Stimulated activated CD4-positive, alpha-beta T cell treated with anti-CD3 and anti-CD28 coated beads, TNF-alpha, amount 100 ng/mL, for 4 hours (primary cell): ENCODE data around the gene SNX22.

Experiments used
- DNase-seq, 3 experiments: peaks; one replicate each; pipeline ENCODE4 v3.0.0-alpha.2; 2020; ENCODE audit warnings: low read depth in 3 of 3

The SNX22 gene

DNA sequence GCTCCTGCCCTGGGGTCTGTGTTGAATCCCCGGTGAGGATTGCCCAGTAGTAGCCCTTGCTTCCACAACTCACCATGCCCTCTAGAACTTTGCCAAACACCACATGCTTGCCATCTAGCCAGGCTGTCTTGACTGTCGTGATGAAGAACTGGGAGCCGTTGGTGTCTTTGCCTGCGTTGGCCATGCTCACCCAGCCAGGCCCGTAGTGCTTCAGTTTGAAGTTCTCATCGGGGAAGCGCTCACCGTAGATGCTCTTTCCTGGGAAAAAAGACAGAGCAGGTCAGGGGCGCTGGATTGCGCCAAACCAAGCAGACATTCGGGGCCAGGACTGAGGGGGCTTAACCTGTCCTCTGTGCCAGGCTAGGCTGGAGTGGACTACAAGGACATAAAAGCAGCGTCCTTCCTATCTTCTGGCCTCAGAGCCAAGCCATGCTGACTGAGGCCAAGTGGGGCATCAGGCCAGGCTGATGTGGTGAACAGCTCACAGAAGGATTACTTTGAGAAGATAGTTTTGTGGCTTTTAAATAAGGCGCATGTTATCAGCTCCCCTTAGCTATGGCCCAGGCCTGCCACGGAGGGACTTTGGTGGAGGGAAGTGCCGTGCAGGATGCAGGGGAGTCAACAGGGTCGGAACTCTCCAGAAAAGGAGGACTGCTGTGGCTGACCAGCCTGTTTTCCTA lies 5.3 kb downstream of the SNX22 start:
- no peak for DNase-seq

DNA sequence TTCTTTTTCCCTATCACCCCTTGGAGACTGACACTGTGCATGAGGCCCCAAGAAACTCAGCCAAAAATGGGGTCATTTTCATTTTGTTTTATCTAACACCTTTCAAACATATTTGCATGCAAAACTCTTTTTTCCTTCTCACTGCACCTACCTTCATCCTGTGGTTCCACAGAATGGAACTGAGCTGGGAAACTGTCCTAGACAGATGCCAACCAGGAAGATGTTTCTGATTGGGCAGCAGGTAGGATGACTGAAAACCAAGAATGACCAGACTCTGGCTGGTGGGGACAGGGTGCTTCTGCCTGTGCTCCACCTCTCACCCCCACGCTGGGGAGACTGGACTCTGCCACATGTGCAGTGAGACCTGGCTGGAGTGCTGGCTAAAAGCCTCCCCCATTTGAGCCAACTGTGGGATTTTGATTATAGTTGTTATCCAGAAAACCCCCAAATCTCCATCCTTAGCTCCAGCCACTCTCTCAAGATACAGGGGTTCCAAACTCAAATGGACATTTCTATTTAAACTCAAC lies 6.1 kb downstream of the SNX22 start:
- no peak for DNase-seq

DNA sequence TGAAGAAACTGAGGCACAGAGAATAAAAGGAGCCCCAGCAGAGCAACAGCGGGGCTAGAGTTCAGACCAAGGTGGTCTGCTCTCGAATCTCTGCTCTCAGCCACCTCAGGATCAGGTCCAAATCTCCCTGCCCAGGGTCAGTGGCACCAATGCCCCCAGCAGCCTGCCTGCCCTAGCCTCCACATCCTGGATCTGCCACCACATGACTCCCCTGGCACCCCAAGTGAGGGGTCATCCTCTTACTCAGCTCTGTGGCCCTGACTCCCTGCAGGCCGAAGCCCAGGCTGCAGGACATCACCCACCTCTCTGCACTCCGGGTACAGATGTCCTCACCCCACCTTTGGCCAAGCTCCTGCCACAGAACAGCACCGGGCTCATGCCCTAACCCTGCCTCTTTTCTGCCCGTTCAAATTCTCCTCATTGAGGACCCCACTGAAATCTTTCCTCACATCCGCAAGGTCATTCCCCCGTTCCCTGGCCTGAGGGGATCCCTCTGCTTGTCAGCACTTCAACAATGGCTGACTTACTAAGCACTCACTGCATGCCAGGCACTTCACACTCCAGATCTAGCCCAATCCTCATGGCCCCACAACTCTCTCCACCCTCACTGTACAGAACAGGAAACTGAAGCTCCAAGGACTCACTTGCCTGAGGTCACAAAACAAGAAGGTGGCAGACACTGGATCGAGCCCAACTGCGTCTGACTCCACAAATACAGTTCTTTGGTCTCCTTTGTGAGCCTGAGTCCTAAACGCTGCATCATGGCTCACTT lies 7.0 kb downstream of the SNX22 start:
- DNase-seq = no peak

DNA sequence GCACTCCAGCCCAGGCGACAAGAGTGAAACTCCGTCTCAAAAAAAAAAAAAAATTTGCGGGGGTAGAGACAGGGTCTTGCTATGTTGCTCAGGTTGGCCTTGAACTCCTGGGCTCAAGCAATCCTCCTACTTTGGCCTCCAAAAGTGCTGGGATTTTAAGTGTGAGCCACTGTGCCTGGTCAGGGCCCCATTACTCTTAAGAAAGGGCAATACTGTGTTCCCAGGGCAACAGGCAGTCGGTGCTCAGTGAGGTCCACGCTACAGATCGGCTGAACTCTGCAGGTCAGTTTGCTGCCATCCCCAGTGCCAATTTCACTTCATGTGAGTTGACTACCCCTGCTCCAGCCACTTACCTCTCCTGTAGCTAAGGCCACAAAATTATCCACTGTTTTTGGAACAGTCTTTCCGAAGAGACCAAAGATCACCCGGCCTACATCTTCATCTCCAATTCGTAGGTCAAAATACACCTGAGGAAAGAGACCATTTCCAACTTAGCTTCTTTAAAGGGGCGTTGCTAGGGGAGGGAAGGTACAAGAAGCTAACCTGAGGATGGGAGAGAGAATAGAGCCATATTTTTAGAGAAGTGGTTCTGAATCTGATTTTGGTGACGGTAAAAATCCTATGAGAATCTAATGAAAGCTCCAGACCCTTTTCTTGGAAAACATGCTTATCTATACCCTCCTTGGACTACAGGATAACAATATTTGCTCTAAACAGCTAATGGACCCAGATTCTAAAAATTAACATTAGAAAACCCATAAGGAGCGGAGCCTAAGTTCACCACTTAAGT lies 10.4 kb downstream of the SNX22 start:
- DNase-seq = no peak

DNA sequence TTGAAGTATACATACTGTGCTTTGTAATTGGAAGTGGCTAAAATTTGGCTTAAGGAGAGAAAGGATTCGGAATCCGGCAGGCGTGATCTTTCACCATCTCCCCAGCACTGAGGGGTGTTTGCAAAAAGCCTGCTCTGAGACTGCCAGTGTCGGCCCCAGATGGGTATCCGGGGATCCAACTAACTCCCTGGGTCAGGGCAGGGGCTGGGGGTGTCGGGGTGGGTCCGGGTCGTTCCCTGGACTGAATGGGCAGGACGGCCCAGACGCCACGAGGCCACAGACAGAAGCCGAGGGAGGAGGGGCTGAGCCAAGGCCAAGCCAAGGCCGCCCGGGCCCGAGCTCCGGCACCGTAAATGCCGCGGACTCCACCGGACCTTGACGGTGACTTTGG lies 10.9 kb downstream of the SNX22 start:
- DNase-seq = no peak

DNA sequence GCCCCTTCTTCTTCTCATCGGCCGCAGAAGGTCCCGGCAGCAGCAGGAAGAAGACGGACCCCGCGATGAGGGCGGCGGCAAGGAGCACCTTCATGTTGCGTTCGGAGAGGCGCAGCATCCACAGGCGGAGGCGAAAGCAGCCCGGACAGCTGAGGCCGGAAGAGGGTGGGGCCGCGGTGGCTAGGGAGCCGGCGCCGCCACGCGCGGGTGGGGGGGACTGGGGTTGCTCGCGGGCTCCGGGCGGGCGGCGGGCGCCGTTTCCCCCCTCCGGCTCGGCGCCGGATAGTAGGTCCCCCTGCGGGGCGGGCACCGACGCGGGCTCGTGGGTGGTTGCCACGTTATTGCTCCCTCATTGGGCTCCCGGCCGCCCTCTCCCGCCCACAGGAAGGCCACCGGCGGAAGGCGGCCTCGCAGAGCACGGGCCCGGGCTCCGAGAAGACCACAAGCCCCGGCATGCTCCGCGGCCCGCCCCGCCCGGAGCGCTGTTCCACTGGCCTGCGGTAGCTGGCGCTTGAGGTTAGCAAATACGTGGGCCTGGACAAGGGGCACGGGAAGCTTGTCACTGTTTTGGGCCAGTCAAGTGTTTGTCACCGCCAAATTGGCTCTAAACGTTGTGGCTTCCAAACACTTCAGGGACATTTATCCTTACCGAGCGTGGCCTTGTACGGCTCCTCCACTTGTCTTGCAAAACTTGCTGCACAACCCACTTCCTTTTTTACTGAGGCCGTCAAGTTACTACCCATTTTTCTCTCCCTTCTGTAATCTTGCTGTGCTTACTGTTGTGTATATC lies 11.5 kb downstream of the SNX22 start, which contains the start of gene PPIB:
Gene PPIB (minus strand): TSS at position 154 of the 790 bp plus-strand sequence. CDS start 36 bp downstream, at position 118.
- peak; percentile 93 to 94 (median 93) for DNase-seq

DNA sequence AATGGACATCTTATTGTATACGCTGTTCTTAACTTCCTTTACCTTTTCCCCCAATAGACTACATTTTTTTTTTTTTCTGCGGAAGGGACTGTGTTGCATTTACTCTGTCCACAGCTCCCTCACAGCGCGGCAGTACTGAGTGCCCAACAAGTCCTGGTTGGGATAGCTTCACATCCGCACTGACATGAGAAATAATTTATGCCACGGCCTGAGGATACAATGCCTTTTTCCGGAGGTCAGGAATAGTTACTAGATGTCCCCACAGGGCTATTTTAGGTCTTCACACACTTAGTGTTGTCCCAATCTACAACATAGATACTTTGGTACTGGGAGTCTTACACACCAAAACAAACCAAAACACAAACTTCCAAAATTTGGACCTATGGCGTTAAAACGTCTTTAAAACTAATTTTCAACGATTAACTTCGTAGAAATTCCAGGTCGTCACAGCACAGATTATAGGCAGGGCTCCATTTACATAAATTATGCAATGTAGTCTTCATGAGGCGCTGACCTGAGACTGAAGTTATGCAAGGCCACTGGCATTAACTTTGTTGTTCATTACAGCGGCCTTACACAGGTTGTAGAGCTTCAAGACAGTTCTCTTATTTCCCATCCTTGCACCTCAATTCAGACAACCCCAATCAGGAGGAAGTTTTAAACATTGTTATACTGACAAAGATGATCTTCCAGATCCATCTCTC lies 12.3 kb downstream of the SNX22 start:
- DNase-seq = no peak

DNA sequence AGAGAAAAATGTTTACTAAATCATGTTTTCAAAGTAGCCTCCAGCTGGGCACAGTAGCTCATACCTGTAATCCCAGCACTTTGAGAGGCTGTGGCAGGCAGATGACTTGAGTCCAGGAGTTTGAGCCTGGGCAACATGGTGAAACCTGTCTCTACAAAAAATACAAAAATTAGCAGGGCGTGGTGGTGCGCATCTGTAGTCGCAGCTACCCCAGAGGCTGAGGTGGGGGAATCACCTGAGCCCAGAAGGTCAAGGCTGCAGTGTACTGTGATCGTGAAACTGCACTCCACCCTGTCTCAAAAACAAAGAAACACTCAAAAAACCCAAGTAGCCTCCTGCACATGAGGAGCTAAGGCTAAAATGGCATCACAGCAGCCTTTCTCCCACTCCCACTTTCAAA lies 12.9 kb downstream of the SNX22 start:
- DNase-seq = no peak

DNA sequence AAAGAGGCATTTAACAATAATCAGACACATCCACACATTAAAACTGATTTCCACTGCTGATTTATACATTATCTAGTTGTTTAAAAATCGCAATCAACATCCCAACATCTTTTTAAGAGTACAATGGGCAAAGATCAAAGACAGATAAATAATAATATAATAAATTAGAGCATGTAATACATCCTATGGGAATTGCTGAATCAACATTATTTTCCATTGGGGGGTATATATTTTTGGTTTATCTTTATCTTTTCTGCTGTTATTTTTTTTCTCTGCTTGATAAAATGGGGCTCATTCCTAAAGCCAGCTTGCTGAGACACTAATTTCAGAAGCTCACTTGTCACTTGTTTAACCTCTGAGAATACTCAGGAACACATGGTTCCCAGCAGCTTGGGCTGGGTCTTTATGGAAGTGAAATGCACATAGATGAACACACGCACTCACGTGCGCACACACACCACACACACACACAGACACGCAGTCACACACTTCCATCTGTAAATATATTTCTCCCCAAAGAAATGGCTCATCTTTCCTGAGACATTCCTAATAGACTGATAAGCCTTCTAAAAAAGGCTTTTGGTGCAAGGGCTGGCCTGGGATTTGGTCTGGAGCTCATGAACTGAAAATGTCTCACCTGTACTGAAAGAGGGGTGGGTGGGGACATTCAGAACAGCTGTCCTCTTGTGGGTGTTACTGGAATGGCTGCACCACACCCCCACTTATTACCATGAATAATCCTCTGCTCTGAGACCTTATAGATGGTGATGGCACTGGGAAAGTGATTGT lies 14.8 kb downstream of the SNX22 start:
- DNase-seq = no peak

DNA sequence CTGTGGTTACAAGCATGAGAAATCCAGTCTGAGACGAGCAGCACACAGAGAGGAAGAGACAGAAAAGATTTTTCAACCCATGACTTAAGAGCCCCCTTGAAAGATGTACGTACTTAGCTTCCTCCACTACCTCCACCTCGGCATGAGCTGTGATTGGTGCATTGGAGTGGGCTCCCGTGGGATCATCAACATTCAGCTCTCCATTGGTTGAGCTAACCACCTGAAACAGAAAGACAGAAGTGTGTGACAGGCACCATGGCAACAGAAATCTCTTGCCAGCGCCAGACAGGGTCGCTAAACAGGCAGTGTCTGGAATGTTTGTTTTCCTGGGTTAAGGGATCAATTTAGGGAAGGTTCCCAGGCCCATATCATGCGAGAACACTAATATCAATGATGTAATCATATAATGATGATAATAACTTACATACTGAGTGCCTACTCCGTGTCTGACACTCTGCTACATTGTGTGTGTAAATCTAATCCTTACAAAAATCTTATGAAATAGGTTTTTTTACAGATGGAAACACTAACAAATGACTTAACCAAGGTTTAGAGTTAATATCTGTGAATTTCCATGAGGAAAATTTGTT lies 28.8 kb downstream of the SNX22 start:
- DNase-seq = no peak

DNA sequence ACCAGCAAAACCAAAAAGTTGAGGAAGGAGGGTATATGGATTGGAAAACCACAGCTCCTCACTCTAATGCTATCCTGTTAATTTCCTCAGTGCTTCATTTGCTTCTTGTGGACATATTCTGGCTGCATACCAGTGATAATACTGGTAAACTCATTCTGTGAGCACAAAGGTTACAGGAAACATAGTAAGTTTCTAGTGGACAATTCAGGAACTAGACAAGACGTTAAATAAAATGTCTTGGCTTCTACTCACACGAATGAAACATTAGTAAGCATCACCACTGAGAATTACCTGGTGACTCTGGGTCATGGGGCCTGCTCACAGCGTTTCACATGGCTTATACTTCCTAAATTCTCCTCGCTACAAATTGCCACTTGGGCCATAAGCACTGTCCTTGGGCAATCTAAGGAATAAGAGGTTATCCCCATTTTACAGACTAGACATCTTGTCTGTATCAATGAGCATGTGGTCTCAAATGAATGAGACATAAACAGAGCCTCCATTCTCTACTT lies 31.4 kb downstream of the SNX22 start:
- DNase-seq = no peak

DNA sequence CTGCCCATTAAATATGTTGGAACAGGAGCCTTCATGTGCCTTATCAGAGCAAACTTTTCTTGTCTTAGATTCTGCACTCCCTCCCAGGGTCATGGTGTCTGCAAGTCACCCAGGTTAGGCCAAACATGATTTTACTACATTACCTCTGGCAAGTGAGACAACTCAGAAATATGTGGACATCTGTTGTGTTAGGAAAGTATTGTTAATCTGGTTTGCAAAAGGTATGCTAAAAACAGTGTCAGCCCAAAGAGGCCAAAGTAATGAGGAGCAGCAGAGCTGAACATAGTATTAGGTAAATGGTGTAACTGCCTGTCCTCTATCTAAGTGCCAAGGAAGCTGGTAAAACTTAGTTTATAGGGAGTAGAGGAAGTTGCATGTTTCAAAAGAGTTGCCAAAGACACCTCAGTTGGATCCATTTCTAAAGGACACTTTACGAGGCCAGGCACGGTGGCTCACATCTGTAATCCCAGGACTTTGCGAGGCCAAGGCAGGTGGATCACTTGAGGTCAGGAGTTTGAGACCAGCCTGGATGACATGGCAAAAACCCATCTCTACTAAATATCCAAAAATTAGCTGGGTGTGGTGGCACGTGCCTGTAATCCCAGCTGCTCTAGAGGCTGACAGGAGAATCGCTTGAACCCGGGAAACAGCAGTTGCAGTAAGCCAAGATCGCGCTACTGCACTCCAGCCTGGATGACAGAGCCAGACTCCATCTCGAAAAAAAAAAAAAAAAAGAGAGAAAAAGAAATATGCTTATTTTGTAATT lies 33.8 kb downstream of the SNX22 start:
- no peak for DNase-seq

DNA sequence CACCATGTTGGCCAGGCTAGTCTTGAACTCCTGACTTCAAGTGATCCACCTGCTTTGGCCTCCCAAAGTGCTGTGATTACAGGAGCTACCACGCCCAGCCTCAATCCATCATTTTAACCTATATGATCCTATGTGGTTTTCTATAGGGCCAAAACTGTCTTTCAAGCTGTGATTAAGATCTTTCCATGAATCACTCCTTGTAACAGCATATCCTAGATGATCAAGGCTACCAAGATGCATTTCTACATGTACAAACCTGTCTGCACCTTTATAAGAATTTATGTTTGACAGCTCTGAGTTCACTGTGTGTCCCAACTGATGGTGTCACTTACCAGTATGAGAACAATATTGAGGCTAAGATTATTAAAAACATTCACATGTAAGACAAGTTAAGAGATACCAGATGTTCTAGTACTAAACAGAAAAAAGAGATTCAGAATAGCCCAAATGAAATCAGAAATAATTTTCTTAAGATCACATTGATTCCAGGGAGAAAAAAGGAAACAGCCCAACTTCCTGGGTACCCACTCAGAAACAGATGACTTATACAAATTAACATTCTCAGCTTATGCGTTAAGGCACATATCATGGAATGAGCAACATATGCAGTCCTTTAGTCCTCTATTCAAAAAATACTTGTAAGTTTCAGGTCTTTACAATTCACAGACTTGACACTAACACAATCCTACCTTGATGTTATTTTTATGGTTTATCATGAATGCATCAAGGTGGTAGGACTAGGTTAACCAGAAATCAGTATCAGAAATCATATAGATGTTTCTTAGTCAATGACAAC lies 36.1 kb downstream of the SNX22 start:
- no peak for DNase-seq

DNA sequence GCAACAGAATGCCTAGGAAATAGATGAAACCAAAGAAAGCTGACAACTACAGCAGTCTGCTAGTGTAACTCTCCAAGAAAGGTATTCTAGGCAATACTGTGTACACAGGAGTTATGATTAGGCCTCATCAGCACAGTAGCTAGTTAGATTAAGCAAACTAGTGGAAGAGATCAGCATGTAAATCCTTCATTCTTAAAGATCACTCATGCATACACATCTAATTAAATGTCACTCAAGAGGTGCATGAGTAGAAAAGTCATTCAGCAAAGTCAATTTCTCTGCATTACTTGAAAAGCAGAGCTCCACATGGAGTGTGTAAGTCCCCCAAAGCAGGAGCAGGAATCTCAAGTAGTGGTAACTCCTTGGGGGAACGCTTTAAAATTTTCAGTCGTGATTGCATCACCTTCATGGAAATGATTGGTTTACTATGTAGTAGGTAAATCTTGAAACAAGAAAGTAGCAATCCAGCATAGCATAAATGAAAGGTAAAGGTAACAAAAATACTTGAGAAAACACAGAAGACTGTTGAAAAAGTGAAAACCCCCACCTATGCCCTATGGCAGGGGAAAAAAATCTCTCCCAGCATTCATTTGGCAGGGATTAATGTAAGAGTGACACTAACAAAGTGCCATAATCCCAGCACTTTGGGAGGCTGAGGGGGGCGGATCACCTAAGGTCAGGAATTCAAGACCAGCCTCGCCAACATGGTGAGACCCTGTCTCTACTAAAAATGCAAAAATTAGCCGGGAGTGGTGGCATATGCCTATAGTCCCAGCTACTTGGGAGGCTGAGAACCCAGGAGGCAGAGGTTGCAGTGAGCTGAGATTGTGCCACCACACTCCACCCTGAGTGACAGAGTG lies 40.7 kb downstream of the SNX22 start:
- DNase-seq = no peak

DNA sequence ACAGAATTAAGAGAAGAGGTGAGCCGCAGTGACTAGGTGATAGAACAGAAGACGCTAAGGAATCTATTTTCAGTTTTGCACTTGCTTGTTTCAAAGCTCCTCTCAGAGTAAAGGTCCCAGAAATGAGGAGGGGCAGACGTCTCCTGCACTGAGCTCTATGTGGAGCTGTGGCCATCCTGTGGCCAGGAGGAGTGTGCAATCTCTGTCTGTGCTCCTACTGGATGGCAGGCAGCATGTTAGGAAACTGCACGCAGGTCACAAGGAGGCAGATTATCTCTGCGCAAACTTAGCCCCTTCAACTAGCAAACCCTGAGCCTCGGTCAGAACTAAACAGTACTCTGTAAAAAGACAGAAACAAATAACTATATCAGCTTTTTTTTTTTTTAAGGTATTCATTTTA lies 42.4 kb downstream of the SNX22 start:
- DNase-seq = no peak

DNA sequence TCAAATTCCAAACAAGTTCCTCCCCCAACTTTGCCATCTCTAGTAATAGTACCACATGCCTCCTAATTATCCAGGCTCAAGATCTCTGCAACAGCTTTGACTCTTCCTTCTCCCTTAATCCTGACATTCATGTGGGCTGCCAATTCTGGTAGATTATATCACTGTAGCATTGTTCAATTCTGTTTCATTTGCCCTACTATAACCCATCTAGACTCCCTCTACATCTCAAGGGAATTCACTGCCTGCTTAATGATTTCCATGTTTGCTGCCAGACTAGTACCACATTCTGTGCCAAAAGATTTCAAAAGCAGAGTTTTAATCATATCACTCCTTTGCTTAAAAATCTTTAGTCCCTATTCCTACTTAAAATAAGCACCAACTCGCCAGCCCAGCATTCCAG lies 45.9 kb downstream of the SNX22 start:
- no peak for DNase-seq

DNA sequence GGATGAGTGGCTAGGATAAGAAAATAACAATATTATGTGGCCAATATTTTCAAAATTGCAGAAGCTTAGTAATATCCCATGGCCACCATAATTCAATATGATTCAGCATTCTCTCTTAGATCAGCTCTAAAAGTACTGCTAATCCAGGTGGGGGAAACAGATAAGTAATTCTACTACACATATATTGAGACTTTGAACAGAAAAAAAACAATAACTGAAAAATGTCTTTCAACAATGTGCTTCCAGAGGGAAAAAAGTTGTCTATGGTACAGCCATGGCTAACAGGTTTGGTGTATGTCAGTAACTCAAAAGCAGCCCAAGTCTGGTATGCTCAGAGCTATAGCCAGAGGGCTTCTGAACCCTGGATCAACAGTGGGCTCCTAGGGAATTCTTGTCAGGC lies 53.7 kb downstream of the SNX22 start:
- no peak for DNase-seq
